Testis (tissue), 2 donors: ENCODE measurements around the gene PRM2.

Experiments
- CTCF ChIP-seq, 3 experiments: fragments of 450-650 bp in 2 of 3; fragments of 200-600 bp in 1 of 3; sonication (generic) in 1 of 3; IDR thresholded peaks; one replicate each; pipeline ENCODE4 v1.5.1; 2016 to 2019; ENCODE audit warnings: antibody characterized with exemption in 3 of 3, mild to moderate bottlenecking in 2 of 3, moderate library complexity in 1 of 3
- POLR2A ChIP-seq: fragments of 450-650 bp; IDR thresholded peaks from one replicate; pipeline ENCODE4 v1.6.1; 2017; ENCODE audit warnings: antibody characterized with exemption, mild to moderate bottlenecking, moderate library complexity

- TF ChIP-seq CTCF (IDR thresholded peaks at IDR 0.05) (no peak), POLR2A (no peak)
These were observed 12.0 kb downstream of the PRM2 start for GRCh38 chr16:11264155-11264832.
